HCT116 (cell line): ENCODE data around the gene GADD45A. TPM values are rescaled to one million over a fixed set of nuclear protein-coding genes. Genes with fewer than 3 reads are reported as not detected.
A peak's percentile ranks its signal among the peaks of the same experiment; 100 is the strongest.

Source experiments
- ATAC-seq: fragments of 200-7000 bp; cut with Tn5 transposase; 2 replicates; pipeline ENCODE4 v1.9.1; 2020; ENCODE audit warnings: mild to moderate bottlenecking, moderate library complexity
- BruUV-seq: library from RNA; stranded (reverse); fragments of 400-500 nt; replicated peaks from 2 replicates; lab custom pipeline; 2021; lab: Mats Ljungman, UMichigan
- CTCF ChIA-PET: fragments of 300-600 bp; sonication (Branson Sonifier 250); formaldehyde crosslinking; loops from one replicate; lab custom pipeline; 2021; ENCODE audit warnings: antibody characterized with exemption; lab: Charles Lee
- POLR2A ChIA-PET: fragments of 300-600, 350-600 bp; sonication (Branson Sonifier 250); formaldehyde crosslinking; loops from one replicate; lab custom pipeline; 2021; ENCODE audit warnings: antibody characterized with exemption; lab: Charles Lee
- RAD21 ChIA-PET, 2 experiments: fragments of 300-600 bp; sonication (Branson Sonifier 250); formaldehyde crosslinking; loops; one replicate each; lab custom pipeline; 2023; ENCODE audit warnings: low total read pairs in 2 of 2; ENCODE audit not compliant: uncharacterized antibody in 2 of 2, unreplicated experiment in 2 of 2, low non-redundant PET in 1 of 2; lab: Charles Lee
- DNase-seq: peaks from one replicate; pipeline ENCODE4 v3.0.0-alpha.2; 2010; ENCODE audit warnings: low read depth, low spot score
- H2AFZ ChIP-seq: fragments of 200-600 bp; shearing (Covaris generic), sonication (generic); 2 replicates; pipeline ENCODE4 v1.6.1; 2017; ENCODE audit warnings: low read depth, mixed run types, mixed read lengths, antibody characterized with exemption, low read length; ENCODE audit not compliant: poor library complexity, severe bottlenecking
- H3K27ac ChIP-seq: 2 replicates; pipeline ENCODE4 v1.5.1; 2012; ENCODE audit warnings: low read depth, low read length
- H3K27me3 ChIP-seq: fragments of 200-600 bp; sonication (generic); 2 replicates; pipeline ENCODE4 v1.6.1; 2016; ENCODE audit warnings: mixed run types, low read length, mixed read lengths; ENCODE audit not compliant: insufficient read depth
- H3K36me3 ChIP-seq, 2 experiments: fragments of 200-500 bp in 1 of 2; fragments of 200-600 bp in 1 of 2; sonication (Bioruptor generic) in 1 of 2; sonication (generic) in 1 of 2; 2 replicates each; pipeline versions ENCODE4 v1.5.1 to v1.6.1; 2014 to 2016; ENCODE audit warnings: low read length in 2 of 2, inconsistent platforms in 1 of 2, mixed read lengths in 1 of 2, mixed run types in 1 of 2; ENCODE audit not compliant: insufficient read depth in 2 of 2, control insufficient read depth in 1 of 2
- H3K4me1 ChIP-seq, 2 experiments: fragments of 200-600 bp in 1 of 2; sonication (generic) in 1 of 2; 2 replicates each; pipeline versions ENCODE4 v1.5.1 to v1.6.1; 2012 to 2017; ENCODE audit warnings: low read length in 2 of 2, inconsistent platforms in 1 of 2, mild to moderate bottlenecking in 1 of 2, mixed read lengths in 1 of 2, mixed run types in 1 of 2, moderate library complexity in 1 of 2; ENCODE audit not compliant: insufficient read depth in 2 of 2, control insufficient read depth in 1 of 2
- H3K4me2 ChIP-seq: fragments of 200-600 bp; sonication (generic); 2 replicates; pipeline ENCODE4 v1.6.1; 2017; ENCODE audit warnings: mixed run types, low read length, mixed read lengths
- H3K4me3 ChIP-seq, 2 experiments: fragments of 200-600 bp in 1 of 2; sonication (generic) in 1 of 2; replicated peaks in 1 of 2; 2 replicates each; pipeline ENCODE4 v1.5.1; 2011 to 2016; ENCODE audit warnings: low read length in 2 of 2, control low read depth in 1 of 2, low read depth in 1 of 2, mild to moderate bottlenecking in 1 of 2, mixed read lengths in 1 of 2, mixed run types in 1 of 2
- H3K79me2 ChIP-seq: fragments of 200-600 bp; sonication (generic); 2 replicates; pipeline ENCODE4 v1.6.1; 2017; ENCODE audit warnings: mild to moderate bottlenecking, mixed run types, low read length, moderate library complexity, mixed read lengths; ENCODE audit not compliant: insufficient read depth
- H3K9ac ChIP-seq: fragments of 200-600 bp; sonication (generic); 2 replicates; pipeline ENCODE4 v1.6.1; 2016; ENCODE audit warnings: low read length, mixed read lengths
- H3K9me2 ChIP-seq: fragments of 200-600 bp; sonication (generic), shearing (Covaris generic); 2 replicates; pipeline ENCODE4 v1.6.1; 2017; ENCODE audit warnings: mixed run types, mild to moderate bottlenecking, moderate library complexity; ENCODE audit not compliant: insufficient read depth
- H3K9me3 ChIP-seq, 2 experiments: fragments of 200-500 bp in 1 of 2; fragments of 200-600 bp in 1 of 2; sonication (Bioruptor generic) in 1 of 2; sonication (generic) in 1 of 2; 2 replicates each; pipeline ENCODE4 v1.6.1; 2014 to 2017; ENCODE audit warnings: low read length in 2 of 2, mixed read lengths in 2 of 2, inconsistent platforms in 1 of 2, low read depth in 1 of 2, mild to moderate bottlenecking in 1 of 2, mixed run types in 1 of 2, moderate library complexity in 1 of 2; ENCODE audit not compliant: control insufficient read depth in 1 of 2, insufficient read depth in 1 of 2
- H4K20me1 ChIP-seq: fragments of 200-600 bp; sonication (generic), shearing (Covaris generic); 2 replicates; pipeline ENCODE4 v1.6.1; 2017; ENCODE audit warnings: mixed run types, mild to moderate bottlenecking, moderate library complexity; ENCODE audit not compliant: insufficient read depth
- CBX3 ChIP-seq: IDR thresholded peaks from 2 replicates; pipeline ENCODE4 v1.6.1; 2012; ENCODE audit warnings: low read depth
- CEBPB ChIP-seq: IDR thresholded peaks from 2 replicates; pipeline ENCODE4 v1.6.1; 2012; ENCODE audit warnings: low read depth
- EGR1 ChIP-seq: IDR thresholded peaks from 2 replicates; pipeline ENCODE4 v1.6.1; 2012; ENCODE audit warnings: low read depth
- ELF1 ChIP-seq: IDR thresholded peaks from 2 replicates; pipeline ENCODE4 v1.6.1; 2012; ENCODE audit warnings: low read depth, borderline replicate concordance
- EZH2phosphoT487 ChIP-seq: fragments of 200-600 bp; IDR thresholded peaks from 2 replicates; pipeline ENCODE4 v1.6.1; 2018; ENCODE audit warnings: antibody characterized with exemption, borderline replicate concordance
- FOSL1 ChIP-seq: IDR thresholded peaks from 2 replicates; pipeline ENCODE4 v1.6.1; 2012; ENCODE audit warnings: low read depth
- JUND ChIP-seq: IDR thresholded peaks from 2 replicates; pipeline ENCODE4 v1.6.1; 2012
- POLR2AphosphoS5 ChIP-seq: IDR thresholded peaks from 2 replicates; pipeline ENCODE4 v1.6.1; 2011; ENCODE audit warnings: mild to moderate bottlenecking, low read depth, low read length, moderate library complexity
- SIN3A ChIP-seq: IDR thresholded peaks from 2 replicates; pipeline ENCODE4 v1.6.1; 2012; ENCODE audit warnings: low read depth
- SP1 ChIP-seq: IDR thresholded peaks from 2 replicates; pipeline ENCODE4 v1.6.1; 2012; ENCODE audit warnings: low read depth
- TCF7L2 ChIP-seq: IDR thresholded peaks from 2 replicates; pipeline ENCODE4 v1.7.0; 2011; ENCODE audit warnings: borderline replicate concordance, inconsistent platforms; ENCODE audit not compliant: insufficient read depth, insufficient read length; ENCODE audit errors: extremely low read depth
- YY1 ChIP-seq: IDR thresholded peaks from 2 replicates; pipeline ENCODE4 v1.6.1; 2011; ENCODE audit warnings: low read length, low read depth, moderate library complexity, mild to moderate bottlenecking; ENCODE audit not compliant: insufficient replicate concordance; ENCODE audit errors: extremely low read depth
- ZFX ChIP-seq: fragments of 450-650 bp; IDR thresholded peaks from 2 replicates; pipeline ENCODE4 v1.6.1; 2017
- ZNF274 ChIP-seq: fragments of 200-500 bp; sonication (Bioruptor generic); IDR thresholded peaks from 2 replicates; pipeline ENCODE4 v1.6.1; 2014; ENCODE audit warnings: mild to moderate bottlenecking, low read depth, low read length, inconsistent platforms
- intact Hi-C: fragments of 100-400 bp; cut with micrococcal nuclease; formaldehyde crosslinking; loops from 2 replicates; pipeline ENCODE4 v1.10.0; 2022
- total RNA-seq: library from RNA; stranded (reverse); gene quantifications from one replicate; pipeline ENCODE4 v1.2.1, GENCODE V29; 2021; ENCODE audit not compliant: unreplicated experiment
- TF ChIP-seq, protein P1 (sequence below): IDR thresholded peaks from 2 replicates; pipeline ENCODE4 v1.6.1; 2012
- TF ChIP-seq, protein P2 (sequence below): IDR thresholded peaks from 2 replicates; pipeline ENCODE4 v1.6.1; 2011; ENCODE audit warnings: mild to moderate bottlenecking, low read length, moderate library complexity; ENCODE audit not compliant: insufficient replicate concordance; ENCODE audit errors: extremely low read depth
- TF ChIP-seq, protein P3 (sequence below), 3 experiments: fragments of 200-600 bp in 1 of 3; sonication (generic) in 1 of 3; IDR thresholded peaks in 2 of 3; conservative IDR thresholded peaks in 1 of 3; 2 replicates each; pipeline ENCODE4 v1.5.1; 2012 to 2017; ENCODE audit warnings: low read depth in 2 of 3, low read length in 2 of 3, antibody characterized with exemption in 1 of 3, borderline replicate concordance in 1 of 3, control low read depth in 1 of 3, mild to moderate bottlenecking in 1 of 3, mixed read lengths in 1 of 3, mixed run types in 1 of 3, moderate library complexity in 1 of 3; ENCODE audit not compliant: insufficient read depth in 1 of 3

Gene GADD45A
- total RNA-seq, 1 experiment from 2014 or later: 105 TPM

DNA sequence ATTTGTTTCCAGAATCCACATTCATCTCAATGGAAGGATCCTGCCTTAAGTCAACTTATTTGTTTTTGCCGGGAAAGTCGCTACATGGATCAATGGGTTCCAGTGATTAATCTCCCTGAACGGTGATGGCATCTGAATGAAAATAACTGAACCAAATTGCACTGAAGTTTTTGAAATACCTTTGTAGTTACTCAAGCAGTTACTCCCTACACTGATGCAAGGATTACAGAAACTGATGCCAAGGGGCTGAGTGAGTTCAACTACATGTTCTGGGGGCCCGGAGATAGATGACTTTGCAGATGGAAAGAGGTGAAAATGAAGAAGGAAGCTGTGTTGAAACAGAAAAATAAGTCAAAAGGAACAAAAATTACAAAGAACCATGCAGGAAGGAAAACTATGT, 2.6 kb downstream of the GADD45A start:
- H3K27ac ChIP-seq: peak overlapping the region; percentile 98; the same call in 1 of the 2 replicates
- ChIA-PET POLR2A (interaction anchor here (1.2 to 6.3 kb wide), 2 partner anchors 13 to 71 kb away, joined by 6 to 50 read pairs; no protein-coding TSS in a partner anchor), RAD21 (no interaction called here), CTCF (no interaction called here)
- H3K36me3 ChIP-seq: peaks cover 15 to 17% of the 10 kb centered on the region in 2 experiments
- H3K4me3 ChIP-seq: no peak overlapping the region
- H2AFZ ChIP-seq: no peak overlapping the region
- no TSS peak for BruUV-seq
- peaks cover 31% of the 10 kb centered on the region for H3K79me2 ChIP-seq
- H3K4me1 ChIP-seq: peaks cover 28 to 54% of the 10 kb centered on the region in 2 experiments
- TF ChIP-seq TCF7L2: no peak
- no peak for TF ChIP-seq YY1
- no peak for TF ChIP-seq ZFX
- TF ChIP-seq FOSL1: no peak
- no peak for TF ChIP-seq EGR1
- no peak for TF ChIP-seq CBX3
- TF ChIP-seq ELF1: no peak
- TF ChIP-seq, protein P1, sequence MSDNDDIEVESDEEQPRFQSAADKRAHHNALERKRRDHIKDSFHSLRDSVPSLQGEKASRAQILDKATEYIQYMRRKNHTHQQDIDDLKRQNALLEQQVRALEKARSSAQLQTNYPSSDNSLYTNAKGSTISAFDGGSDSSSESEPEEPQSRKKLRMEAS: no peak
- no peak for TF ChIP-seq JUND
- TF ChIP-seq SIN3A: no peak
- TF ChIP-seq, protein P2, sequence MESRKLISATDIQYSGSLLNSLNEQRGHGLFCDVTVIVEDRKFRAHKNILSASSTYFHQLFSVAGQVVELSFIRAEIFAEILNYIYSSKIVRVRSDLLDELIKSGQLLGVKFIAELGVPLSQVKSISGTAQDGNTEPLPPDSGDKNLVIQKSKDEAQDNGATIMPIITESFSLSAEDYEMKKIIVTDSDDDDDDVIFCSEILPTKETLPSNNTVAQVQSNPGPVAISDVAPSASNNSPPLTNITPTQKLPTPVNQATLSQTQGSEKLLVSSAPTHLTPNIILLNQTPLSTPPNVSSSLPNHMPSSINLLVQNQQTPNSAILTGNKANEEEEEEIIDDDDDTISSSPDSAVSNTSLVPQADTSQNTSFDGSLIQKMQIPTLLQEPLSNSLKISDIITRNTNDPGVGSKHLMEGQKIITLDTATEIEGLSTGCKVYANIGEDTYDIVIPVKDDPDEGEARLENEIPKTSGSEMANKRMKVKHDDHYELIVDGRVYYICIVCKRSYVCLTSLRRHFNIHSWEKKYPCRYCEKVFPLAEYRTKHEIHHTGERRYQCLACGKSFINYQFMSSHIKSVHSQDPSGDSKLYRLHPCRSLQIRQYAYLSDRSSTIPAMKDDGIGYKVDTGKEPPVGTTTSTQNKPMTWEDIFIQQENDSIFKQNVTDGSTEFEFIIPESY: no peak
- TF ChIP-seq ZNF274: no peak
- no peak for TF ChIP-seq SP1
- TF ChIP-seq CEBPB: no peak
- TF ChIP-seq POLR2AphosphoS5: no peak
- no peak for TF ChIP-seq EZH2phosphoT487
- TF ChIP-seq, protein P3, sequence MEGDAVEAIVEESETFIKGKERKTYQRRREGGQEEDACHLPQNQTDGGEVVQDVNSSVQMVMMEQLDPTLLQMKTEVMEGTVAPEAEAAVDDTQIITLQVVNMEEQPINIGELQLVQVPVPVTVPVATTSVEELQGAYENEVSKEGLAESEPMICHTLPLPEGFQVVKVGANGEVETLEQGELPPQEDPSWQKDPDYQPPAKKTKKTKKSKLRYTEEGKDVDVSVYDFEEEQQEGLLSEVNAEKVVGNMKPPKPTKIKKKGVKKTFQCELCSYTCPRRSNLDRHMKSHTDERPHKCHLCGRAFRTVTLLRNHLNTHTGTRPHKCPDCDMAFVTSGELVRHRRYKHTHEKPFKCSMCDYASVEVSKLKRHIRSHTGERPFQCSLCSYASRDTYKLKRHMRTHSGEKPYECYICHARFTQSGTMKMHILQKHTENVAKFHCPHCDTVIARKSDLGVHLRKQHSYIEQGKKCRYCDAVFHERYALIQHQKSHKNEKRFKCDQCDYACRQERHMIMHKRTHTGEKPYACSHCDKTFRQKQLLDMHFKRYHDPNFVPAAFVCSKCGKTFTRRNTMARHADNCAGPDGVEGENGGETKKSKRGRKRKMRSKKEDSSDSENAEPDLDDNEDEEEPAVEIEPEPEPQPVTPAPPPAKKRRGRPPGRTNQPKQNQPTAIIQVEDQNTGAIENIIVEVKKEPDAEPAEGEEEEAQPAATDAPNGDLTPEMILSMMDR (IDR thresholded peaks at IDR 0.05 in 2 of 3, conservative IDR thresholded peaks at IDR 0.05 in 1 of 3; ENCODE audit: borderline replicate concordance in 1 of 3, insufficient read depth in 1 of 3, low read depth in 2 of 3, low read length in 2 of 3): no peak
- no peak for DNase-seq
- no peaks in the 10 kb centered on the region for H3K27me3 ChIP-seq
- intact Hi-C loops: loop anchor here (2.0 to 10.0 kb wide), 4 partner anchors 61 to 697 kb away; partner anchors contain the start of gene GNG12
- no peak for ATAC-seq
- H3K9me2 ChIP-seq: no peaks in the 10 kb centered on the region
- no peak overlapping the region for H3K9ac ChIP-seq
- peak overlapping the region; percentile 90; the same call in 1 of the 2 replicates for H3K4me2 ChIP-seq
- no peaks in the 10 kb centered on the region for H3K9me3 ChIP-seq
- peaks cover 4% of the 10 kb centered on the region; the same call in 1 of the 2 replicates for H4K20me1 ChIP-seq
